CD14-positive monocyte (primary cell): ENCODE results near the gene APBA2. TPM values are rescaled to one million over a fixed set of nuclear protein-coding genes. Genes with fewer than 3 reads are reported as not detected.

Experiments
- DNase-seq, 3 donors: peaks; one replicate each; pipeline ENCODE4 v3.0.0-alpha.2; 2011 to 2022
- H2AFZ ChIP-seq: 2 replicates; pipeline ENCODE4 v1.6.0; 2012; ENCODE audit warnings: mild to moderate bottlenecking, low read depth, low read length, inconsistent platforms; ENCODE audit not compliant: insufficient read depth, poor library complexity, severe bottlenecking
- H3K27ac ChIP-seq, 2 donors: 1 replicate in 1 of 2; 2 replicates in 1 of 2; pipeline ENCODE4 v1.5.1; 2012 to 2013; ENCODE audit warnings: low read length in 2 of 2, control low read depth in 1 of 2, inconsistent platforms in 1 of 2, low read depth in 1 of 2, mild to moderate bottlenecking in 1 of 2
- H3K27me3 ChIP-seq, 2 donors: one replicate each; pipeline versions ENCODE4 v1.6.0 to v1.6.1; 2011 to 2013; ENCODE audit warnings: low read length in 2 of 2; ENCODE audit not compliant: control insufficient read depth in 2 of 2, insufficient read depth in 2 of 2
- H3K36me3 ChIP-seq, 2 donors: replicated peaks in 1 of 2; 1 replicate in 1 of 2; 2 replicates in 1 of 2; pipeline versions ENCODE4 v1.5.1 to v1.6.1; 2012 to 2013; ENCODE audit warnings: low read length in 2 of 2, control low read depth in 1 of 2, inconsistent platforms in 1 of 2, mild to moderate bottlenecking in 1 of 2; ENCODE audit not compliant: insufficient read depth in 2 of 2, control insufficient read depth in 1 of 2
- H3K4me1 ChIP-seq, 2 donors: 1 replicate in 1 of 2; 2 replicates in 1 of 2; pipeline versions ENCODE4 v1.5.1 to v1.6.1; 2012 to 2013; ENCODE audit warnings: low read length in 2 of 2, control low read depth in 1 of 2, inconsistent platforms in 1 of 2, mild to moderate bottlenecking in 1 of 2, moderate library complexity in 1 of 2; ENCODE audit not compliant: insufficient read depth in 2 of 2, control insufficient read depth in 1 of 2
- H3K4me2 ChIP-seq: replicated peaks from 2 replicates; pipeline ENCODE3; 2012; ENCODE audit warnings: low read length, moderate library complexity, mild to moderate bottlenecking; ENCODE audit not compliant: poor library complexity, severe bottlenecking; ENCODE audit errors: extremely low read depth
- H3K4me3 ChIP-seq, 3 experiments: fragments of 200-600 bp in 1 of 3; sonication (generic) in 1 of 3; replicated peaks in 1 of 3; 1 replicate in 2 of 3; 2 replicates in 1 of 3; pipeline ENCODE4 v1.5.1; 2011 to 2013; ENCODE audit warnings: low read length in 3 of 3, mild to moderate bottlenecking in 3 of 3, control low read depth in 2 of 3, low read depth in 2 of 3, inconsistent platforms in 1 of 3, moderate library complexity in 1 of 3
- H3K79me2 ChIP-seq: 2 replicates; pipeline ENCODE4 v1.6.0; 2012; ENCODE audit warnings: mild to moderate bottlenecking, control low read depth, inconsistent platforms, low read length, moderate library complexity; ENCODE audit not compliant: insufficient read depth
- H3K9ac ChIP-seq: 2 replicates; pipeline ENCODE4 v1.6.0; 2017; ENCODE audit warnings: low read length, mild to moderate bottlenecking; ENCODE audit not compliant: insufficient read depth, poor library complexity, severe bottlenecking
- H3K9me3 ChIP-seq, 2 donors: replicated peaks in 1 of 2; 1 replicate in 1 of 2; 2 replicates in 1 of 2; pipeline versions ENCODE4 v1.5.1 to v1.6.1; 2012 to 2013; ENCODE audit warnings: low read length in 2 of 2, control low read depth in 1 of 2; ENCODE audit not compliant: control insufficient read depth in 1 of 2, insufficient read depth in 1 of 2
- H4K20me1 ChIP-seq: 2 replicates; pipeline ENCODE4 v1.6.0; 2012; ENCODE audit warnings: mild to moderate bottlenecking, low read length, control low read depth, moderate library complexity; ENCODE audit not compliant: insufficient read depth
- H3K27ac Mint-ChIP-seq, 7 donors: one replicate each; pipeline ENCODE4 v1.8.0; 2020; ENCODE audit warnings: mild to moderate bottlenecking in 7 of 7, mixed read lengths in 7 of 7, moderate library complexity in 6 of 7, inconsistent platforms in 2 of 7
- H3K27me3 Mint-ChIP-seq, 3 donors: one replicate each; pipeline ENCODE4 v1.8.0; 2021 to 2022; ENCODE audit warnings: low read depth in 3 of 3, mild to moderate bottlenecking in 3 of 3, mixed read lengths in 3 of 3, moderate library complexity in 3 of 3, inconsistent platforms in 1 of 3
- H3K36me3 Mint-ChIP-seq, 2 donors: one replicate each; pipeline ENCODE4 v1.8.0; 2020; ENCODE audit warnings: mixed read lengths in 2 of 2, inconsistent platforms in 1 of 2, mild to moderate bottlenecking in 1 of 2
- H3K4me1 Mint-ChIP-seq: one replicate; pipeline ENCODE4 v1.8.0; 2020; ENCODE audit warnings: mild to moderate bottlenecking, mixed read lengths
- H3K4me3 Mint-ChIP-seq, 2 donors: one replicate each; pipeline ENCODE4 v1.8.0; 2020; ENCODE audit warnings: mild to moderate bottlenecking in 2 of 2, mixed read lengths in 2 of 2, moderate library complexity in 1 of 2
- H3K9me3 Mint-ChIP-seq, 7 donors: one replicate each; pipeline ENCODE4 v1.8.0; 2020 to 2022; ENCODE audit warnings: mixed read lengths in 7 of 7, mild to moderate bottlenecking in 6 of 7, moderate library complexity in 6 of 7, inconsistent platforms in 2 of 7
- CTCF ChIP-seq: fragments of 200-600 bp; IDR thresholded peaks from one replicate; pipeline ENCODE4 v1.8.0; 2022; ENCODE audit warnings: antibody characterized with exemption, mild to moderate bottlenecking
- WGBS: methylation state at CpG from one replicate; pipeline ENCODE4 v1.1.5; 2013; ENCODE audit warnings: missing lambda C conversion rate; ENCODE audit not compliant: insufficient coverage; 5-methylcytosine and 5-hydroxymethylcytosine counted together
- intact Hi-C, 2 donors: fragments of 100-400 bp; cut with micrococcal nuclease; formaldehyde crosslinking; loops; one replicate each; pipeline versions ENCODE4 v1.15.0 to v1.15.1; 2023
- polyA plus RNA-seq, 3 donors: library from polyadenylated mRNA; depleted of rRNA in 1 of 3; unstranded in 2 of 3; stranded (reverse) in 1 of 3; fragments of 300-500 nt in 2 of 3; fragments of >200 nt in 1 of 3; fragmentation: Illumina TruSeq in 2 of 3; gene quantifications; 1 replicate in 2 of 3; 2 replicates in 1 of 3; pipeline ENCODE4 v1.2.3, GENCODE V29; 2012 to 2021

Gene APBA2
- polyA plus RNA-seq, 3 donors = 0.30 TPM; not detected in 2

GRCh38 chr15:29116970-29117700, 231.4 kb downstream of the APBA2 start:
- no peak for TF ChIP-seq CTCF
- Histone ChIP-seq H3K4me1 (no peaks in the 10 kb centered on the region), H2AFZ (no peak overlapping the region), H3K4me2 (no peak overlapping the region), H3K9me3 (no peaks in the 10 kb centered on the region), H3K27ac (no peak overlapping the region), H3K4me3 (no peak overlapping the region), H3K27me3 (peaks cover 0 to 15% of the 10 kb centered on the region in 2 donors), H3K79me2 (no peaks in the 10 kb centered on the region), H4K20me1 (no peaks in the 10 kb centered on the region), H3K36me3 (no peaks in the 10 kb centered on the region), H3K9ac (no peak overlapping the region)
- no peak for DNase-seq
- Mint-ChIP-seq H3K27ac (no peak overlapping the region), H3K4me1 (peaks cover 4% of the 10 kb centered on the region), H3K9me3 (peaks cover 0 to 2% (median 0%) of the 10 kb centered on the region in 7 donors), H3K27me3 (peaks cover 17 to 30% (median 19%) of the 10 kb centered on the region in 3 donors), H3K4me3 (no peak overlapping the region), H3K36me3 (no peaks in the 10 kb centered on the region)
- WGBS = 96% methylated on average over 24 of the region's 32 CpGs
- intact Hi-C loops = no loop called here

DNA sequence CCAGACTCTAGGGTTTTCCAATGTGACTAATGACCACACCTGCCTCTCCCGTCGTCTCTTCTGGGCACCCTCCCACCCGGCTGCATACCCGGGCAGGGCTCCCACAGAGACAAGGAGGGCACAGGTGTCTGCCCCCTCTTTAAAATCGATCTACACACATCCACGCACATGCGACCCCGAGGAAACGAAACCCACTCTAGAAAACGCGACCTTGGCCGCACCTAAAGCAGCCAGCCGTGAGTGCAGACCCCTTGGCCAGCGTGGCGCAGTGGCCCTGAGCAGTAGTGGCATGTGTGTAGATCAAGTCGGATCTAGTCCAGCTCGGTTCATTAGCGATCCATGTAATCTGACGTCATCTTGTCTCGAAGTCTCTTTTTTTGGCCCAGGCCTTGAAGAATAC, 232.0 kb downstream of the APBA2 start:
- peaks cover 4% of the 10 kb centered on the region for H3K4me1 Mint-ChIP-seq
- H3K79me2 ChIP-seq = no peaks in the 10 kb centered on the region
- no peak overlapping the region for H3K4me3 ChIP-seq
- H3K4me2 ChIP-seq = no peak overlapping the region
- TF ChIP-seq CTCF = no peak
- no peaks in the 10 kb centered on the region for H3K36me3 Mint-ChIP-seq
- H2AFZ ChIP-seq = no peak overlapping the region
- H3K27ac Mint-ChIP-seq = no peak overlapping the region
- no peaks in the 10 kb centered on the region for H4K20me1 ChIP-seq
- H3K9ac ChIP-seq = no peak overlapping the region
- WGBS = 96% methylated on average over 10 of the region's 20 CpGs
- peaks cover 0 to 15% of the 10 kb centered on the region in 2 donors for H3K27me3 ChIP-seq
- H3K4me1 ChIP-seq = no peaks in the 10 kb centered on the region
- intact Hi-C loops = no loop called here
- peaks cover 0 to 2% (median 0%) of the 10 kb centered on the region in 7 donors for H3K9me3 Mint-ChIP-seq
- no peak for DNase-seq
- H3K36me3 ChIP-seq = no peaks in the 10 kb centered on the region
- H3K4me3 Mint-ChIP-seq = no peak overlapping the region
- H3K9me3 ChIP-seq = no peaks in the 10 kb centered on the region
- H3K27me3 Mint-ChIP-seq = peaks cover 17 to 30% (median 19%) of the 10 kb centered on the region in 3 donors
- no peak overlapping the region for H3K27ac ChIP-seq
